BLaER1 treated with 17β-estradiol and CSF1 and Interleukin-3, amounts not matched to agents 10 nM and 100 nM (cell line): ENCODE measurements around the gene ABCA7.
A peak's percentile ranks its signal among the peaks of the same experiment; 100 is the strongest.

Experiments used
- H3K27ac ChIP-seq, 11 experiments: shearing (Covaris generic); formaldehyde crosslinking; 2 replicates each; pipeline ENCODE4 v1.8.1; 2022
- H3K27me3 ChIP-seq, 11 experiments: shearing (Covaris generic); formaldehyde crosslinking; 2 replicates each; pipeline ENCODE4 v1.8.1; 2022
- H3K36me3 ChIP-seq, 11 experiments: shearing (Covaris generic); formaldehyde crosslinking; 2 replicates each; pipeline ENCODE4 v1.8.1; 2022
- H3K4me1 ChIP-seq, 10 experiments: shearing (Covaris generic); formaldehyde crosslinking; 2 replicates each; pipeline ENCODE4 v1.8.1; 2022
- H3K4me2 ChIP-seq, 11 experiments: shearing (Covaris generic); formaldehyde crosslinking; 2 replicates each; pipeline ENCODE4 v1.8.1; 2022
- H3K4me3 ChIP-seq, 10 experiments: shearing (Covaris generic); formaldehyde crosslinking; 2 replicates each; pipeline ENCODE4 v1.8.1; 2022
- H3K9ac ChIP-seq, 11 experiments: shearing (Covaris generic); formaldehyde crosslinking; 2 replicates each; pipeline ENCODE4 v1.8.1; 2022
- H3K9me3 ChIP-seq, 11 experiments: shearing (Covaris generic); formaldehyde crosslinking; replicated peaks in 1 of 11; 2 replicates each; pipeline ENCODE4 v1.8.1; 2022
- H4K20me1 ChIP-seq, 11 experiments: shearing (Covaris generic); formaldehyde crosslinking; 2 replicates each; pipeline ENCODE4 v1.8.1; 2022
- Cebpa-rat ChIP-seq, 11 experiments: shearing (Covaris generic); IDR thresholded peaks; 2 replicates each; pipeline ENCODE4 v1.8.1; 2022

Gene ABCA7

GRCh38 chr19:1037621-1038064 lies 2.3 kb upstream of the ABCA7 start:
- Histone ChIP-seq H3K4me3 (peak overlapping the region in 9 of 10 experiments; percentile 2 to 75 (median 43); a peak in 12 of 20 replicates), H3K36me3 (peaks cover 0 to 41% (median 0%) of the 10 kb centered on the region in 11 experiments; a peak in 5 of 22 replicates), H3K4me2 (peak overlapping the region; percentile 92 to 99 (median 95)), H3K27ac (peak overlapping the region in 10 of 11 experiments; percentile 5 to 93 (median 68); a peak in 17 of 22 replicates), H3K9ac (peak overlapping the region in 10 of 11 experiments; percentile 7 to 81 (median 60); a peak in 16 of 22 replicates), H4K20me1 (peaks cover 6 to 32% (median 16%) of the 10 kb centered on the region in 11 experiments; a peak in 14 of 22 replicates), H3K27me3 (peaks cover 0 to 19% (median 6%) of the 10 kb centered on the region in 11 experiments; a peak in 11 of 22 replicates), H3K4me1 (peaks cover 60 to 71% (median 66%) of the 10 kb centered on the region in 10 experiments), H3K9me3 (no peaks in the 10 kb centered on the region)
- no peak for TF ChIP-seq Cebpa-rat (IDR thresholded peaks at IDR 0.05)

GRCh38 chr19:1038978-1039645 lies 795 bp upstream of the ABCA7 start:
- H3K4me1 ChIP-seq, result peaks cover 64 to 78% (median 74%) of the 10 kb centered on the region in 10 experiments
- H3K4me3 ChIP-seq, result peak overlapping the region in 8 of 10 experiments; percentile 30 to 75 (median 65); a peak in 13 of 20 replicates
- TF ChIP-seq Cebpa-rat (IDR thresholded peaks at IDR 0.05), result no peak
- peak overlapping the region in 6 of 11 experiments; percentile 61 to 93 (median 85); a peak in 12 of 22 replicates for H3K27ac ChIP-seq
- H3K9me3 ChIP-seq, result no peaks in the 10 kb centered on the region
- H3K27me3 ChIP-seq, result peaks cover 0 to 19% (median 6%) of the 10 kb centered on the region in 11 experiments; a peak in 11 of 22 replicates
- H3K4me2 ChIP-seq, result peak overlapping the region; percentile 92 to 99 (median 95)
- peaks cover 6 to 37% (median 23%) of the 10 kb centered on the region in 11 experiments; a peak in 14 of 22 replicates for H4K20me1 ChIP-seq
- peak overlapping the region in 5 of 11 experiments; percentile 55 to 81 (median 76); a peak in 7 of 22 replicates for H3K9ac ChIP-seq
- peaks cover 0 to 41% (median 0%) of the 10 kb centered on the region in 11 experiments; a peak in 4 of 22 replicates for H3K36me3 ChIP-seq

DNA sequence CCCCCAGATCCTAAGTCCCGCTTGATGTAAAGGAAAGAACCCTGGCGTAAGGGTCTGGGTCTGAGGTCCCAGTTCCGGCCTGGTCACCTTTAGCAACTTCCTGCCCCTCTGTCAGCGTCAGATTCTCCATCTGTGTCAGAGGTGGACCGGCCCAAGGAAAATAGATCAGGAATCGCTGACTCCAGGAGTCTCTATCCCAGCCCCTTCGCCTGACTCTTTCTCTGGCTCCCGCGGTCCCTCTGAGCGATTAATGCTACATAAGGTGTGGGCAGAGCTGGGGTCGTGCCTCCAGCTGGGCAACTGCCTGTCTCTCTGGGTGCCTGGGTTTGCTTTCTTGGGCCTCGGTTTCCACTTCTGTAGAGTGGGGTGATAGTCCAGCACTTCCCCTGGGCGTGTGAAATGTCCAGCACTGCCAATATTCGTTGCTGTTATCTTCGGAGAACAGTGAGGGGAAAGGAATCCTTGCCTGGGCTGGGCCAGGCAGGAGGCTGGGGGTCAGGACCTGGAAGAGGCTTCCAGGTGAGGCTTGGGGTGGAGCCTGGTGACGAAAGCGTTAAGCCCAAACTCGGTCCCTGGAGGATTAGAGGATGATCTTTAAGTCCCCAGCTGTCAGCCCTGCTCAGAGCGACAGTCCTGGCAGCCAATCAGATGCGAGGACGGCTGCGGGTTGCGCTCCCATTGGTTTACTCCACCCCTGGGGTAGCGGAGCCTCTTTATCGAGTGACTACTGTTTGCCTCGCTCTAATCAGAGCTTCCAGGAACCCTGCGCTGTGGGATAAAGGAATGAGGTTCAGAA lies 767 bp downstream of the ABCA7 start:
- H3K9me3 ChIP-seq, result no peaks in the 10 kb centered on the region
- peaks cover 6 to 32% (median 23%) of the 10 kb centered on the region in 11 experiments; a peak in 14 of 22 replicates for H4K20me1 ChIP-seq
- peak overlapping the region; percentile 6 to 81 (median 49); a peak in 17 of 22 replicates for H3K9ac ChIP-seq
- peaks cover 0 to 42% (median 0%) of the 10 kb centered on the region in 11 experiments; a peak in 4 of 22 replicates for H3K36me3 ChIP-seq
- peaks cover 57 to 85% (median 73%) of the 10 kb centered on the region in 10 experiments for H3K4me1 ChIP-seq
- H3K4me3 ChIP-seq, result peak overlapping the region; percentile 56 to 75 (median 64)
- H3K27me3 ChIP-seq, result peaks cover 0 to 19% (median 6%) of the 10 kb centered on the region in 11 experiments; a peak in 11 of 22 replicates
- H3K4me2 ChIP-seq, result peak overlapping the region; percentile 92 to 99 (median 95)
- no peak overlapping the region for H3K27ac ChIP-seq
- no peak for TF ChIP-seq Cebpa-rat (IDR thresholded peaks at IDR 0.05)

GRCh38 chr19:1041272-1041834 lies 1.4 kb downstream of the ABCA7 start:
- peaks cover 0 to 42% (median 0%) of the 10 kb centered on the region in 11 experiments; a peak in 4 of 22 replicates for H3K36me3 ChIP-seq
- H3K4me1 ChIP-seq, result peaks cover 51 to 87% (median 73%) of the 10 kb centered on the region in 10 experiments
- H3K9ac ChIP-seq, result peak overlapping the region in 5 of 11 experiments; percentile 16 to 36 (median 31); a peak in 8 of 22 replicates
- H4K20me1 ChIP-seq, result peaks cover 6 to 32% (median 23%) of the 10 kb centered on the region in 11 experiments; a peak in 14 of 22 replicates
- peaks cover 0 to 14% (median 6%) of the 10 kb centered on the region in 11 experiments; a peak in 11 of 22 replicates for H3K27me3 ChIP-seq
- H3K9me3 ChIP-seq, result no peaks in the 10 kb centered on the region
- H3K4me3 ChIP-seq, result peak overlapping the region in 8 of 10 experiments; percentile 0 to 75 (median 64); a peak in 13 of 20 replicates
- no peak overlapping the region for H3K27ac ChIP-seq
- peak overlapping the region; percentile 92 to 99 (median 95) for H3K4me2 ChIP-seq
- TF ChIP-seq Cebpa-rat (IDR thresholded peaks at IDR 0.05), result no peak

- Histone ChIP-seq H3K27me3 (peaks cover 0 to 7% (median 4%) of the 10 kb centered on the region in 11 experiments; a peak in 11 of 22 replicates), H3K4me1 (peaks cover 46 to 85% (median 71%) of the 10 kb centered on the region in 10 experiments), H3K27ac (no peak overlapping the region), H3K4me3 (peak overlapping the region in 1 of 10 experiments; percentile 70; a peak in 4 of 20 replicates), H4K20me1 (peaks cover 6 to 32% (median 23%) of the 10 kb centered on the region in 11 experiments; a peak in 14 of 22 replicates), H3K4me2 (peak overlapping the region; percentile 92 to 99 (median 95)), H3K36me3 (peaks cover 0 to 43% (median 0%) of the 10 kb centered on the region in 11 experiments; a peak in 7 of 22 replicates), H3K9me3 (no peaks in the 10 kb centered on the region; a peak in 1 of 22 replicates), H3K9ac (peak overlapping the region in 2 of 11 experiments; percentile 2 to 31; a peak in 4 of 22 replicates)
- no peak for TF ChIP-seq Cebpa-rat (IDR thresholded peaks at IDR 0.05)
Observed at GRCh38 chr19:1041835-1042685, 2.2 kb downstream of the ABCA7 start.

DNA sequence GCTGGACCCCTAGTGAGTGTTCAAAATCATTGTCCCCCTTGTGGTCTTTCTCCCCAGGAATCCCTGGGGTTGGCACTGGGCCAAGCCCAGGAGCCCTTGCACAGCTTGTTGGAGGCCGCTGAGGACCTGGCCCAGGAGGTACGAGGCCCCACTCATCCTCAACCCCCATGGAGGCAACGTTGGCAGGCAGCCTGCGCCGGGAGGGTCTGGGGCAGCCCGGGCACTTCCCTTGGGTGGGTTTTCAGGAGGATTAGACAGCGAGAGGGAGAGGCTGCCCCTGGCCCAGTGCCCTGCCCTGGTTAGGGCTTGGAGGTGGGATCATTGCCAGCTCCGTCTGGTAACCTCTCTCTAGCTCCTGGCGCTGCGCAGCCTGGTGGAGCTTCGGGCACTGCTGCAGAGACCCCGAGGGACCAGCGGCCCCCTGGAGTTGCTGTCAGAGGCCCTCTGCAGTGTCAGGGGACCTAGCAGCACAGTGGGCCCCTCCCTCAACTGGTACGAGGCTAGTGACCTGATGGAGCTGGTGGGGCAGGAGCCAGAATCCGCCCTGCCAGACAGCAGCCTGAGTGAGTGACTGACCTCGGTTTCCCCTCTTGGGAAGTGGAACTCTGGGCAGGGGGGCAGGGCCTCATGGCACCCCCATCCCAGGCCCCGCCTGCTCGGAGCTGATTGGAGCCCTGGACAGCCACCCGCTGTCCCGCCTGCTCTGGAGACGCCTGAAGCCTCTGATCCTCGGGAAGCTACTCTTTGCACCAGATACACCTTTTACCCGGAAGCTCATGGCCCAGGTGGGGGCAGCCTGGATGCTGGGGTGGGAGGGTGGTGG lies 3.0 kb downstream of the ABCA7 start:
- H3K36me3 ChIP-seq, result peaks cover 0 to 48% (median 0%) of the 10 kb centered on the region in 11 experiments; a peak in 7 of 22 replicates
- no peaks in the 10 kb centered on the region; a peak in 2 of 22 replicates for H3K27me3 ChIP-seq
- no peak overlapping the region for H3K27ac ChIP-seq
- H3K4me1 ChIP-seq, result peaks cover 38 to 80% (median 66%) of the 10 kb centered on the region in 10 experiments
- 0 out of 22 replicates have a peak overlapping the region, but pooled peaks of 1 of the 11 experiments have one; percentile 2 for H3K9ac ChIP-seq
- no peaks in the 10 kb centered on the region; a peak in 1 of 22 replicates for H3K9me3 ChIP-seq
- peak overlapping the region in 10 of 11 experiments; percentile 92 to 99 (median 96); a peak in 17 of 22 replicates for H3K4me2 ChIP-seq
- H4K20me1 ChIP-seq, result peaks cover under 1 to 25% (median 22%) of the 10 kb centered on the region in 11 experiments; a peak in 14 of 22 replicates
- H3K4me3 ChIP-seq, result no peak overlapping the region
- TF ChIP-seq Cebpa-rat (IDR thresholded peaks at IDR 0.05), result no peak
